Thoracic aorta (tissue), 2 donors: Measurements from ENCODE around the gene HTR5A. TPM values are rescaled to one million over a fixed set of nuclear protein-coding genes. Genes with fewer than 3 reads are reported as not detected.

Experiments
- ATAC-seq: fragments of 150-250 bp; one replicate; pipeline ENCODE4 v1.8.0; 2017; ENCODE audit warnings: low read depth; ENCODE audit not compliant: insufficient number of reproducible peaks, low FRiP score
- DNase-seq: peaks from one replicate; pipeline ENCODE4 v3.0.0-alpha.2; 2020; ENCODE audit warnings: low spot score
- H3K27ac ChIP-seq, 2 donors: fragments of 200-600 bp; sonication (generic); 1 replicate in 1 of 2; 2 replicates in 1 of 2; pipeline ENCODE4 v1.5.1; 2016; ENCODE audit warnings: mild to moderate bottlenecking in 2 of 2, moderate library complexity in 2 of 2
- H3K27me3 ChIP-seq: fragments of 200-600 bp; sonication (generic); replicated peaks from 2 replicates; pipeline ENCODE4 v1.6.0; 2016; ENCODE audit warnings: mild to moderate bottlenecking; ENCODE audit not compliant: insufficient read depth
- H3K36me3 ChIP-seq: fragments of 200-600 bp; sonication (generic); one replicate; pipeline ENCODE4 v1.5.1; 2016
- H3K4me1 ChIP-seq, 2 donors: fragments of 200-600 bp; sonication (generic); 1 replicate in 1 of 2; 2 replicates in 1 of 2; pipeline versions ENCODE4 v1.5.1 to v1.6.0; 2016; ENCODE audit warnings: low read depth in 2 of 2, mild to moderate bottlenecking in 1 of 2; ENCODE audit not compliant: control insufficient read depth in 1 of 2
- H3K4me3 ChIP-seq: fragments of 200-600 bp; sonication (generic); 2 replicates; pipeline ENCODE4 v1.5.1; 2016; ENCODE audit warnings: mild to moderate bottlenecking
- H3K9me3 ChIP-seq: fragments of 200-600 bp; sonication (generic); 2 replicates; pipeline ENCODE4 v1.5.1; 2016
- CTCF ChIP-seq: fragments of 200-600 bp; sonication (generic); IDR thresholded peaks from one replicate; pipeline ENCODE4 v1.5.1; 2019; ENCODE audit warnings: antibody characterized with exemption
- total RNA-seq, 2 donors: library from RNA; depleted of rRNA; stranded (reverse); fragments of >200 nt; gene quantifications; one replicate each; pipeline versions ENCODE4 v1.1.0 to v1.2.3, GENCODE V29; 2016

The HTR5A gene
- total RNA-seq, 2 donors from 2014 or later = not detected

- no peaks in the 10 kb centered on the region for H3K36me3 ChIP-seq
- H3K27me3 ChIP-seq = no peaks in the 10 kb centered on the region
- no peak overlapping the region for H3K27ac ChIP-seq
- no peak for TF ChIP-seq CTCF
- ATAC-seq = no peak
- no peak for DNase-seq
- no peaks in the 10 kb centered on the region for H3K9me3 ChIP-seq
- H3K4me3 ChIP-seq = no peak overlapping the region
- no peaks in the 10 kb centered on the region for H3K4me1 ChIP-seq
These were observed 13.9 kb downstream of the HTR5A start for GRCh38 chr7:155084021-155084420.

- Histone ChIP-seq H3K4me3 (no peak overlapping the region), H3K27ac (no peak overlapping the region), H3K9me3 (no peaks in the 10 kb centered on the region), H3K36me3 (no peaks in the 10 kb centered on the region), H3K4me1 (no peaks in the 10 kb centered on the region), H3K27me3 (no peaks in the 10 kb centered on the region)
- TF ChIP-seq CTCF = no peak
- DNase-seq (no peak), ATAC-seq (no peak)
These were observed 14.8 kb downstream of the HTR5A start for GRCh38 chr7:155084969-155085368.

- Histone ChIP-seq H3K27ac (no peak overlapping the region), H3K36me3 (no peaks in the 10 kb centered on the region), H3K27me3 (no peaks in the 10 kb centered on the region), H3K9me3 (no peaks in the 10 kb centered on the region), H3K4me3 (no peak overlapping the region), H3K4me1 (no peaks in the 10 kb centered on the region)
- TF ChIP-seq CTCF = no peak
- no peak for ATAC-seq
- no peak for DNase-seq
These were observed 20.6 kb downstream of the HTR5A start for GRCh38 chr7:155090684-155091083.

DNA sequence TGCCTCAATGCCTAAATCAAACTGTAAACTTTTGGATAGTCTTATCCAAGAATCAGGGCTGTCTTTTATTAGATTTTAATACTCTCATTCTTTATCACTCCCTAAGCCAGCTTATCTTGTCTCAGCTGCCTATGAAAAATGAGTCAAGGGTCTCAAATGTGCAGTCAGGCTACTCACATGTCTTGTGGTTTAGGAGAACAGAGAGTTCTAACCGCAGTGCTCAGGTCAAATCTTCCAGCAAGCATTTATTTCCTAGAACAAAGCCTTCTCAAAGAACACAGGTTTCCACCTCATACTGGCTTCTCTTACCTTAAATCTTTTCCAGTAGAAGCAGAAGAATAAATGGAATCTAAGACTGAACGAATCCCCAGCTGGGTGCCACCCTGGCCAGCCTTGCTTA is 23.5 kb downstream of the HTR5A start:
- no peaks in the 10 kb centered on the region for H3K4me1 ChIP-seq
- TF ChIP-seq CTCF = no peak
- no peaks in the 10 kb centered on the region for H3K27me3 ChIP-seq
- ATAC-seq (no peak), DNase-seq (no peak)
- H3K4me3 ChIP-seq = no peak overlapping the region
- H3K36me3 ChIP-seq = no peaks in the 10 kb centered on the region
- no peaks in the 10 kb centered on the region for H3K9me3 ChIP-seq
- no peak overlapping the region for H3K27ac ChIP-seq

DNA sequence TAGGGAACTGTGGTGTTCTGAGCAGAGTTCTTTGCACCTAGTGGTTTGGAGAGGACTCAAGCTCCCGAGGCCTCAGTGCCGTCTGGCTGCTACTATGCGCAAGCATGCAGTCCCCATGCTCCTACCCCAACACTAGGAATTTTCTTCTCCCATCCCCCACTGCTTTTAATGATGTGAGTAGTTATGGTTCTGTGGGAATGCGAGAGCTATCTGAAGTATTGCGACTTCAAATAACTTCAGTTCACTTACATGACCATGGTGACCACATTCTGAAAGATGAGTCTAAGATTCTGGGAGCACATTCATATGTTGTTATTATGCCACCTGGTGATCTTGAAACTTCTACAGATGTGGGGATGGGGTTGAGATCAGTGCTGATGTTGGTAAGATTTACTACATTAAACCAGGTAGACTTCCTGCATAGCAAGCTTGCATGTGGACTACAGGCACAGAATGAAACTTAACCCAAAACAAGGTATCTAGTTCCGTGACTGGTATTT is 24.6 kb downstream of the HTR5A start:
- ATAC-seq = no peak
- no peak for DNase-seq
- Histone ChIP-seq H3K4me3 (no peak overlapping the region), H3K27ac (no peak overlapping the region), H3K27me3 (no peaks in the 10 kb centered on the region), H3K4me1 (no peaks in the 10 kb centered on the region), H3K9me3 (no peaks in the 10 kb centered on the region), H3K36me3 (no peaks in the 10 kb centered on the region)
- no peak for TF ChIP-seq CTCF
